NCI-H524 treated with DMSO at 0.1 percent for 48 hours (cell line): ENCODE data around the gene MAGEF1.

Experiments
- DNase-seq: peaks from one replicate; lab custom pipeline; 2025; lab: John Stamatoyannopoulos, UW

MAGEF1 gene

DNA sequence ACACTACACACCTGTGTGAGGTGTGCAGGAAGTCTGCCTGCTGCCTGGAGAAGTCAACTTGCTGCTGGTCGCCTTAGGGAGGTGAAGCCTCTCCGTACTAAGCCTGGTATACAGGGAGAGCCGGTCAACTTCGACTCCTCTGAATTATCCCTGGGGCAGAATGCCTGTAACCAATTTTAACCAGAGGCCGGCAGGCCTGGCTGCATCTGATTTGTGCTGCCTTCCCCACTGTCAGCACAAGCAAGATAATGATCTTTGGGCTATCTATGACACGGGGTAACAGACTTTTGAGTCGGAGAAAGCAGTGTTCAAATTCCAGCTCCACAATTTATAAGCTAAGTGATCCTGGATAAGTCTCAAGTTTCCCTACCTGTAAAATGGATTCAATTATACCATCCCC lies 42.3 kb downstream of the MAGEF1 start:
- no peak for DNase-seq

DNA sequence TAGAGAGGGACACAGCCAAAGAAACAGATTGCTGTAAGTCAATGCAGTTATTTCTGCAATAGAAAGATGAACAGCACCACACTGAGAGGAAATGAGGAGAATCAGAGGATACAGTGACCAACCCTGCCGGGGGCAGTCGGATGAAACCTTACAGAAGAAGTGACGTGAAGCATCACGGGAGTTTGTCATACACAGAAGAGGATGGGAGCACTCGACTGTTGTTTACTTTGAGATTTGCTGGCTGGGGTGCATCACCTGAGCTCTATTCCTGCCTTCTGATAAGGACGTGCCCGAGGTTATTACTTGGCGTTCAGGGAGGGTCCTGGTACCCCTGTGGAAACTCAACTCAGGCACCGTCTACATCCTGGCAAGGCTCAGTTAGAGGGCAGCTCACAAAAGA lies 45.4 kb downstream of the MAGEF1 start:
- DNase-seq = no peak

DNA sequence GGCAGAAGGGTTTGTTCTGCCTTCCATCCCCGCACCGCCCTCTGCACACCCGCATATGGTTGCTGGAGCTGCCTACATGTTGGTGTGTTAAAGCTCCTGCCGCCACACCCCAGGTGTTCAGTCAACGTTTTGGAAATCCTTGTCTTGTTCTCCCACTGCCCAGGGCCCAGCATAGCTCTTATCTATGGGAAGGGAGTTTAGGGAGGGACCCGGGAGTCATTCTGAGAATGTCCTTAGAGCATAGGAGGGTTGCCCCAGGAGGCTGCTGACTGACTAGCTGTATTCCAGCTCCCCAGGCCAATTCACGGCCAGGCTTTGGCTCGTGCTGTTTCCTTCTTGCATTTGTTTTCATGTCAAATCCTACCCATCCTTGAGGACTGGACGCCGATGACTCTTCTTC lies 46.8 kb downstream of the MAGEF1 start:
- no peak for DNase-seq

DNA sequence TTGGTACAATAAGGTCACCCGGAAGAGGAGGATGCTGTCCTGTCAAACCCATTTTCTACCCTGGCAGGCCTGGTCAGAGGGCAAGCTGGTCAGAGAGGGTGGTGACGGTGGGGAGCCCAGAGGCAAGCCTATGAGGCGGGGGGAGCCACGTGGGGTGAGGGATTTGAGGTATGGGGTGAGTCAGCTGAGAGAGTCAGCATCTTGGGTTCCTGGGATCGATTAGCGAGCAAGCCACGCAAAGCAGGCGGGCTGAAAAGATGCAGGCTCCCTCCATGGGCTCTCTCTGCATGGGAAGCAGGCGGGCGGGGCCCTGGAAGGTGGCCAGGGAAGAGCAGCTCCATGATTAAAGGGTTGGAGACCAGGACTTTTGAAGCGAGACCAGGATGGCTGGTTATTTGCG lies 48.1 kb downstream of the MAGEF1 start:
- DNase-seq = no peak

DNA sequence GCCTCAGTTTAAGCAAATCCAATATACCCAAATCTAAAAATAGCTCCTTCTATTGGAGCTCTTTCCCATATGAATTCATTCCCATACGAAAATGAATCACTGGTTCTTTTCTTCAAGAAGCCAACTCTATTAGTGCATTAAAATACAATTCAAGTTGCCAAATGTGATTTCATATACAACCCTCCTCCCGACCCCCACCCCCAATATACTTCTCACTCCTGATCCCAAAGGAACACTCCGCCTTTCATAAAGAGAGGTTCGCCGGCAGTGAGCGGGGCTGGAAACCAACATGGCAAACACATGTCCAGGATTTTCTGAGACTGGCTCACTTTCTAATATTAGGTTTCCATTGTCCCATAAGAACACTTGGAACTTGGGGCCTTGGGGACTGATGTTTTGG lies 48.5 kb downstream of the MAGEF1 start:
- no peak for DNase-seq

DNA sequence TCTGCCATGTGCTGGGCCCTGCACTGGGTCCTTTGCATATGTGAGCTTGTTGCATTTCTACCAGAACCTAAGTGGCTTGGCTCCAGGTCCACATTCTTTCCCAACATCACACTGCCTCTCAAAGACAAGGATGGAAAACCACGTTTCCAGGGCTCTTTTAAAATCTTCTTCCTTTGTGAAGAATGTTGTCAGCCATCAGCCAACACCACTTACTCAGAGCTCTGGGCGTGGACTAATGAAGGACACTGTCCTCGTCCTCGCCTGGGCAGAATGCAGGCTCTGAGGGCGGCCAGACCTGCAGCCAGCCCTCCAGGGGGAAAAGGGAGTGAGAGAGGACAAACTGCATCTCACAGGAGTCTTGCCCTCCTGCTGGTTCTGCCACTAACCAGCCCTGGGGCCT lies 49.7 kb downstream of the MAGEF1 start:
- no peak for DNase-seq

DNA sequence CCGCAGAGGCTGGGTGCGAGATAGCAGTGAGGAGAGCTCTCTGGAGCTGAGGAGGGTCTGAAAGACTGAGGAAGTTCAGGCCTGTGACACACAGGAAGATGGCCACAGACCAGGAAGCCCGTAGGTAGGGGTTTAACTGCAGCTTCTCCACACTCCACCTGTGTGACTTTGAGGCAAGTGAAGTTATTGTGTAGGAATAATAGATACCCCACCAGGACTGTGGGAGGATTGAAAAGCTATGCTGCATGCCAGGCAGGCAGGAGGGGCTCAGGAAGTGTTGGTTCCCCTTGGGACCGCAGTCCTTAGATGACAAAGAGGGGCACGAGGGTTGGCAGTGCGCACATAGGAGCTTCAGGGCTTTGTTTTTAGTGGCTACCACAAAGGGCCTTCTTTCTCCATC lies 50.9 kb downstream of the MAGEF1 start:
- no peak for DNase-seq
